GM23338 (cell line): ENCODE results near the gene MAVS. TPM values are rescaled to one million over a fixed set of nuclear protein-coding genes. Genes with fewer than 3 reads are reported as not detected.

Experiments
- ATAC-seq: fragments of 200-7000 bp; cut with Tn5 transposase; 3 replicates; pipeline ENCODE4 v1.9.1; 2020
- DNase-seq: peaks from one replicate; pipeline ENCODE4 v3.0.0-alpha.2; 2015; ENCODE audit warnings: low spot score
- H2AFZ ChIP-seq: fragments of 200-600 bp; sonication (generic); 2 replicates; pipeline ENCODE4 v1.8.0; 2016; ENCODE audit warnings: antibody characterized with exemption, mild to moderate bottlenecking, moderate library complexity
- H3F3A ChIP-seq: fragments of 200-600 bp; sonication (generic); replicated peaks from 2 replicates; pipeline ENCODE4 v1.8.0; 2017; ENCODE audit warnings: antibody characterized with exemption, mixed run types, low read depth
- H3K27ac ChIP-seq: fragments of 200-600 bp; sonication (generic); 2 replicates; pipeline ENCODE4 v1.6.1; 2016; ENCODE audit warnings: low read depth
- H3K27me3 ChIP-seq: fragments of 200-600 bp; sonication (generic); 2 replicates; pipeline ENCODE4 v1.8.0; 2016; ENCODE audit warnings: mild to moderate bottlenecking, mixed run types, moderate library complexity; ENCODE audit not compliant: insufficient read depth
- H3K36me3 ChIP-seq: fragments of 200-600 bp; sonication (generic); 2 replicates; pipeline ENCODE4 v1.8.0; 2016; ENCODE audit warnings: mild to moderate bottlenecking; ENCODE audit not compliant: insufficient read depth
- H3K4me1 ChIP-seq: fragments of 200-600 bp; sonication (generic); 2 replicates; pipeline ENCODE4 v1.8.0; 2016; ENCODE audit warnings: mild to moderate bottlenecking, moderate library complexity; ENCODE audit not compliant: insufficient read depth
- H3K4me2 ChIP-seq: fragments of 200-600 bp; sonication (generic); 2 replicates; pipeline ENCODE4 v1.7.1; 2017; ENCODE audit warnings: mixed run types
- H3K4me3 ChIP-seq: fragments of 200-600 bp; sonication (generic); 2 replicates; pipeline ENCODE4 v1.6.1; 2016; ENCODE audit warnings: mixed run types
- H3K79me2 ChIP-seq: fragments of 200-600 bp; sonication (generic); replicated peaks from 2 replicates; pipeline ENCODE4 v1.8.0; 2017; ENCODE audit warnings: mild to moderate bottlenecking; ENCODE audit not compliant: insufficient read depth
- H3K9me2 ChIP-seq: fragments of 200-600 bp; sonication (generic); 2 replicates; pipeline ENCODE4 v1.8.0; 2017; ENCODE audit not compliant: insufficient read depth
- H4K20me1 ChIP-seq: fragments of 200-600 bp; sonication (generic); replicated peaks from 2 replicates; pipeline ENCODE4 v1.8.0; 2017; ENCODE audit warnings: mild to moderate bottlenecking; ENCODE audit not compliant: insufficient read depth
- H3K27ac Mint-ChIP-seq: 2 replicates; pipeline ENCODE4 v1.8.0; 2020; ENCODE audit warnings: inconsistent platforms, mild to moderate bottlenecking, moderate library complexity, mixed read lengths
- H3K27me3 Mint-ChIP-seq: 3 replicates; pipeline ENCODE4 v1.8.0; 2022; ENCODE audit warnings: low read depth, mild to moderate bottlenecking, moderate library complexity, mixed read lengths, inconsistent platforms; ENCODE audit not compliant: insufficient read depth, poor library complexity
- H3K36me3 Mint-ChIP-seq: 3 replicates; pipeline ENCODE4 v1.8.0; 2021; ENCODE audit warnings: low read depth, mild to moderate bottlenecking, inconsistent platforms, moderate library complexity, mixed read lengths
- H3K4me1 Mint-ChIP-seq: 3 replicates; pipeline ENCODE4 v1.8.0; 2020; ENCODE audit warnings: mild to moderate bottlenecking, inconsistent platforms, mixed read lengths
- H3K4me3 Mint-ChIP-seq: 3 replicates; pipeline ENCODE4 v1.8.0; 2021; ENCODE audit warnings: moderate library complexity, mild to moderate bottlenecking, inconsistent platforms, mixed read lengths
- H3K9me3 Mint-ChIP-seq: 3 replicates; pipeline ENCODE4 v1.8.0; 2020; ENCODE audit warnings: moderate library complexity, mild to moderate bottlenecking, inconsistent platforms, mixed read lengths
- CREB1 ChIP-seq: fragments of 250-450 bp; sonication (Bioruptor Pico); IDR thresholded peaks from 2 replicates; pipeline ENCODE4 v1.5.0; 2020; ENCODE audit warnings: low read depth, mild to moderate bottlenecking, moderate library complexity
- CTCF ChIP-seq, 2 experiments: fragments of 200-600 bp in 1 of 2; sonication (generic) in 1 of 2; conservative IDR thresholded peaks; 2 replicates each; pipeline versions ENCODE4 v1.5.1 to v1.6.1; 2016 to 2017; ENCODE audit warnings: antibody characterized with exemption in 2 of 2, low read depth in 2 of 2, mild to moderate bottlenecking in 2 of 2, moderate library complexity in 1 of 2
- ETS1 ChIP-seq: IDR thresholded peaks from 2 replicates; pipeline ENCODE4 v1.6.1; 2016; ENCODE audit warnings: antibody characterized with exemption
- EZH2 ChIP-seq: fragments of 200-600 bp; sonication (generic); IDR thresholded peaks from one replicate; pipeline ENCODE4 v1.8.0; 2017; ENCODE audit warnings: antibody characterized with exemption, mild to moderate bottlenecking, low read depth; ENCODE audit not compliant: unreplicated experiment
- EZH2phosphoT487 ChIP-seq: fragments of 200-600 bp; sonication (generic); IDR thresholded peaks from one replicate; pipeline ENCODE4 v1.8.1; 2018; ENCODE audit warnings: antibody characterized with exemption; ENCODE audit not compliant: unreplicated experiment
- JUNB ChIP-seq: IDR thresholded peaks from one replicate; pipeline ENCODE4 v1.6.1; 2016; ENCODE audit warnings: antibody characterized with exemption; ENCODE audit not compliant: unreplicated experiment
- NANOG ChIP-seq: IDR thresholded peaks from 2 replicates; pipeline ENCODE4 v1.6.1; 2016; ENCODE audit warnings: antibody characterized with exemption, borderline replicate concordance
- POLR2AphosphoS5 ChIP-seq: IDR thresholded peaks from 2 replicates; pipeline ENCODE4 v1.6.1; 2016; ENCODE audit warnings: antibody characterized with exemption, low read depth
- STAT1 ChIP-seq: IDR thresholded peaks from one replicate; pipeline ENCODE4 v1.6.1; 2016; ENCODE audit warnings: antibody characterized with exemption; ENCODE audit not compliant: unreplicated experiment
- ZNF114 ChIP-seq: fragments of 250-450 bp; sonication (Bioruptor Pico); IDR thresholded peaks from 2 replicates; pipeline ENCODE4 v1.5.0; 2020; ENCODE audit warnings: mild to moderate bottlenecking, moderate library complexity
- ZNF331 ChIP-seq: fragments of 250-450 bp; sonication (Bioruptor Pico); IDR thresholded peaks from 2 replicates; pipeline ENCODE4 v1.5.0; 2020; ENCODE audit warnings: low read depth, mild to moderate bottlenecking, moderate library complexity
- polyA plus RNA-seq: library from polyadenylated mRNA; unstranded; fragments of >200 nt; fragmentation: Nextera tagmentation; extraction: Ambion mirVana; gene quantifications from 2 replicates; pipeline ENCODE4 v1.2.1, GENCODE V29; 2016
- total RNA-seq: library from RNA; depleted of rRNA; stranded (reverse); fragments of >200 nt; shearing (Covaris generic); gene quantifications from 2 replicates; pipeline ENCODE4 v1.2.3, GENCODE V29; 2014
- TF ChIP-seq, protein P1 (sequence below): IDR thresholded peaks from one replicate; pipeline ENCODE4 v1.6.1; 2018; ENCODE audit warnings: antibody characterized with exemption; ENCODE audit not compliant: unreplicated experiment
- TF ChIP-seq, protein P2 (sequence below): fragments of 250-450 bp; sonication (Bioruptor Pico); IDR thresholded peaks from 2 replicates; pipeline ENCODE4 v1.5.0; 2020; ENCODE audit warnings: mild to moderate bottlenecking, moderate library complexity

The MAVS gene
- total and polyA plus RNA-seq, 2 experiments from 2014 or later, result 5.2 to 21.8 TPM

- no peaks in the 10 kb centered on the region for H3K27me3 ChIP-seq
- H3K4me1 ChIP-seq, result no peaks in the 10 kb centered on the region
- TF ChIP-seq EZH2phosphoT487 (no peak), NANOG (no peak), ZNF331 (CRISPR knock-in tag) (no peak), CTCF (conservative IDR thresholded peaks at IDR 0.05; ENCODE audit: low read depth in 2 of 2) (no peak), CREB1 (CRISPR knock-in tag) (no peak), ZNF114 (no peak), EZH2 (no peak), STAT1 (no peak), ETS1 (no peak), POLR2AphosphoS5 (no peak), JUNB (no peak)
- TF ChIP-seq, protein P1, sequence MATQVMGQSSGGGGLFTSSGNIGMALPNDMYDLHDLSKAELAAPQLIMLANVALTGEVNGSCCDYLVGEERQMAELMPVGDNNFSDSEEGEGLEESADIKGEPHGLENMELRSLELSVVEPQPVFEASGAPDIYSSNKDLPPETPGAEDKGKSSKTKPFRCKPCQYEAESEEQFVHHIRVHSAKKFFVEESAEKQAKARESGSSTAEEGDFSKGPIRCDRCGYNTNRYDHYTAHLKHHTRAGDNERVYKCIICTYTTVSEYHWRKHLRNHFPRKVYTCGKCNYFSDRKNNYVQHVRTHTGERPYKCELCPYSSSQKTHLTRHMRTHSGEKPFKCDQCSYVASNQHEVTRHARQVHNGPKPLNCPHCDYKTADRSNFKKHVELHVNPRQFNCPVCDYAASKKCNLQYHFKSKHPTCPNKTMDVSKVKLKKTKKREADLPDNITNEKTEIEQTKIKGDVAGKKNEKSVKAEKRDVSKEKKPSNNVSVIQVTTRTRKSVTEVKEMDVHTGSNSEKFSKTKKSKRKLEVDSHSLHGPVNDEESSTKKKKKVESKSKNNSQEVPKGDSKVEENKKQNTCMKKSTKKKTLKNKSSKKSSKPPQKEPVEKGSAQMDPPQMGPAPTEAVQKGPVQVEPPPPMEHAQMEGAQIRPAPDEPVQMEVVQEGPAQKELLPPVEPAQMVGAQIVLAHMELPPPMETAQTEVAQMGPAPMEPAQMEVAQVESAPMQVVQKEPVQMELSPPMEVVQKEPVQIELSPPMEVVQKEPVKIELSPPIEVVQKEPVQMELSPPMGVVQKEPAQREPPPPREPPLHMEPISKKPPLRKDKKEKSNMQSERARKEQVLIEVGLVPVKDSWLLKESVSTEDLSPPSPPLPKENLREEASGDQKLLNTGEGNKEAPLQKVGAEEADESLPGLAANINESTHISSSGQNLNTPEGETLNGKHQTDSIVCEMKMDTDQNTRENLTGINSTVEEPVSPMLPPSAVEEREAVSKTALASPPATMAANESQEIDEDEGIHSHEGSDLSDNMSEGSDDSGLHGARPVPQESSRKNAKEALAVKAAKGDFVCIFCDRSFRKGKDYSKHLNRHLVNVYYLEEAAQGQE, result no peak
- TF ChIP-seq, protein P2, sequence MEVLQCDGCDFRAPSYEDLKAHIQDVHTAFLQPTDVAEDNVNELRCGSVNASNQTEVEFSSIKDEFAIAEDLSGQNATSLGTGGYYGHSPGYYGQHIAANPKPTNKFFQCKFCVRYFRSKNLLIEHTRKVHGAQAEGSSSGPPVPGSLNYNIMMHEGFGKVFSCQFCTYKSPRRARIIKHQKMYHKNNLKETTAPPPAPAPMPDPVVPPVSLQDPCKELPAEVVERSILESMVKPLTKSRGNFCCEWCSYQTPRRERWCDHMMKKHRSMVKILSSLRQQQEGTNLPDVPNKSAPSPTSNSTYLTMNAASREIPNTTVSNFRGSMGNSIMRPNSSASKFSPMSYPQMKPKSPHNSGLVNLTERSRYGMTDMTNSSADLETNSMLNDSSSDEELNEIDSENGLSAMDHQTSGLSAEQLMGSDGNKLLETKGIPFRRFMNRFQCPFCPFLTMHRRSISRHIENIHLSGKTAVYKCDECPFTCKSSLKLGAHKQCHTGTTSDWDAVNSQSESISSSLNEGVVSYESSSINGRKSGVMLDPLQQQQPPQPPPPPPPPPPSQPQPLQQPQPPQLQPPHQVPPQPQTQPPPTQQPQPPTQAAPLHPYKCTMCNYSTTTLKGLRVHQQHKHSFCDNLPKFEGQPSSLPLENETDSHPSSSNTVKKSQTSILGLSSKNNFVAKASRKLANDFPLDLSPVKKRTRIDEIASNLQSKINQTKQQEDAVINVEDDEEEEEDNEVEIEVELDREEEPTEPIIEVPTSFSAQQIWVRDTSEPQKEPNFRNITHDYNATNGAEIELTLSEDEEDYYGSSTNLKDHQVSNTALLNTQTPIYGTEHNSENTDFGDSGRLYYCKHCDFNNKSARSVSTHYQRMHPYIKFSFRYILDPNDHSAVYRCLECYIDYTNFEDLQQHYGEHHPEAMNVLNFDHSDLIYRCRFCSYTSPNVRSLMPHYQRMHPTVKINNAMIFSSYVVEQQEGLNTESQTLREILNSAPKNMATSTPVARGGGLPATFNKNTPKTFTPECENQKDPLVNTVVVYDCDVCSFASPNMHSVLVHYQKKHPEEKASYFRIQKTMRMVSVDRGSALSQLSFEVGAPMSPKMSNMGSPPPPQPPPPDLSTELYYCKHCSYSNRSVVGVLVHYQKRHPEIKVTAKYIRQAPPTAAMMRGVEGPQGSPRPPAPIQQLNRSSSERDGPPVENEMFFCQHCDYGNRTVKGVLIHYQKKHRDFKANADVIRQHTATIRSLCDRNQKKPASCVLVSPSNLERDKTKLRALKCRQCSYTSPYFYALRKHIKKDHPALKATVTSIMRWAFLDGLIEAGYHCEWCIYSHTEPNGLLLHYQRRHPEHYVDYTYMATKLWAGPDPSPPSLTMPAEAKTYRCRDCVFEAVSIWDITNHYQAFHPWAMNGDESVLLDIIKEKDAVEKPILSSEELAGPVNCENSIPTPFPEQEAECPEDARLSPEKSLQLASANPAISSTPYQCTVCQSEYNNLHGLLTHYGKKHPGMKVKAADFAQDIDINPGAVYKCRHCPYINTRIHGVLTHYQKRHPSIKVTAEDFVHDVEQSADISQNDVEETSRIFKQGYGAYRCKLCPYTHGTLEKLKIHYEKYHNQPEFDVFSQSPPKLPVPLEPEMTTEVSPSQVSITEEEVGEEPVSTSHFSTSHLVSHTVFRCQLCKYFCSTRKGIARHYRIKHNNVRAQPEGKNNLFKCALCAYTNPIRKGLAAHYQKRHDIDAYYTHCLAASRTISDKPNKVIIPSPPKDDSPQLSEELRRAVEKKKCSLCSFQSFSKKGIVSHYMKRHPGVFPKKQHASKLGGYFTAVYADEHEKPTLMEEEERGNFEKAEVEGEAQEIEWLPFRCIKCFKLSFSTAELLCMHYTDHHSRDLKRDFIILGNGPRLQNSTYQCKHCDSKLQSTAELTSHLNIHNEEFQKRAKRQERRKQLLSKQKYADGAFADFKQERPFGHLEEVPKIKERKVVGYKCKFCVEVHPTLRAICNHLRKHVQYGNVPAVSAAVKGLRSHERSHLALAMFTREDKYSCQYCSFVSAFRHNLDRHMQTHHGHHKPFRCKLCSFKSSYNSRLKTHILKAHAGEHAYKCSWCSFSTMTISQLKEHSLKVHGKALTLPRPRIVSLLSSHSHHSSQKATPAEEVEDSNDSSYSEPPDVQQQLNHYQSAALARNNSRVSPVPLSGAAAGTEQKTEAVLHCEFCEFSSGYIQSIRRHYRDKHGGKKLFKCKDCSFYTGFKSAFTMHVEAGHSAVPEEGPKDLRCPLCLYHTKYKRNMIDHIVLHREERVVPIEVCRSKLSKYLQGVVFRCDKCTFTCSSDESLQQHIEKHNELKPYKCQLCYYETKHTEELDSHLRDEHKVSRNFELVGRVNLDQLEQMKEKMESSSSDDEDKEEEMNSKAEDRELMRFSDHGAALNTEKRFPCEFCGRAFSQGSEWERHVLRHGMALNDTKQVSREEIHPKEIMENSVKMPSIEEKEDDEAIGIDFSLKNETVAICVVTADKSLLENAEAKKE (CRISPR knock-in tag), result no peak
- H3K36me3 ChIP-seq, result no peaks in the 10 kb centered on the region; the same call in 1 of the 2 replicates
- Mint-ChIP-seq H3K27me3 (peaks cover 9% of the 10 kb centered on the region), H3K9me3 (no peaks in the 10 kb centered on the region), H3K4me3 (no peak overlapping the region), H3K36me3 (peaks cover 37% of the 10 kb centered on the region), H3K4me1 (no peaks in the 10 kb centered on the region; the same call in 2 of the 3 replicates), H3K27ac (no peak overlapping the region)
- no peak overlapping the region for H2AFZ ChIP-seq
- H3F3A ChIP-seq, result 0 out of 2 replicates have a peak, but pooled peaks cover 5% of the 10 kb centered on the region
- H3K79me2 ChIP-seq, result no peaks in the 10 kb centered on the region
- no peak overlapping the region for H3K4me2 ChIP-seq
- DNase-seq (peak; percentile 52), ATAC-seq (peak; percentile 77)
- H3K4me3 ChIP-seq, result no peak overlapping the region
- H3K9me2 ChIP-seq, result no peaks in the 10 kb centered on the region
- H4K20me1 ChIP-seq, result peaks cover 5% of the 10 kb centered on the region; the same call in 1 of the 2 replicates
- peak overlapping the region; percentile 59; the same call in 1 of the 2 replicates for H3K27ac ChIP-seq
Measured at GRCh38 chr20:3854462-3854871, 7.8 kb downstream of the MAVS start.
